Measurements from ENCODE around the gene DUSP14. TPM values are rescaled to one million over a fixed set of nuclear protein-coding genes. Genes with fewer than 3 reads are reported as not detected.

DUSP14 gene
- total and polyA plus RNA-seq, 2 experiments from 2014 or later: 36.7 to 38.7 TPM

DNA sequence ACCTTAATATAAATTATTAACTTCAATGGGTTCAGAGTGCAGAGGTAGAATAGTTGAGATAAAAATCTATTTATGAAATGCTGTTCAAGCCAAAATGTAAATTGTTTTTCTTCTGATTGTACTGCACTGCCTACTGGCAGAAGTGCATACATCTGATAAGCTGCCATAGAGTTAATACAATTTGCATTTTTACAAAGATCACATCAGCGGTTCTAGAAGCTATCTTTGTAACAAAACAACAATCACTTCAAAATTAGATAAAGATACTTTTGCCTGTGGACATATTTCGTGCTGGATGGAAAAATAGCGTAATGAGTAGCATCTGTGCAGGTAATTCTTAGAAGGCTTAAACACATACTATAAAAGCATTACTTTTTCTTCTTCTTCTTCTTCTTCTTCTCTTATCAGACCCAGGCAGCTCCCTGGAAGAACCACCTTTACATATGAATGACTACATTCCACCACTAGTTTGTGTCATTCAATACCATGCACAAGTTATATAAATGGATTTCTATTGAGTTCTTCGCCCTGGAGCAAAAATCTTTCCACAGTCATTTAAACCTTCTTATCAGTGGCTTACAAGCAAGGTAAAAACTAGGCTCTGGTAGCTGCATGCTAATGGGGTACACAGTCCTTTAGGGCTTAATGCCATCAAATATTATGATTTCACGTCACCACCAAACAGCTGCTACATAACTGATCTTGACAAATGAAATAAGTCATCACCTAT, 72.5 kb downstream of the DUSP14 start:
- peaks cover 3% of the 10 kb centered on the region; the same call in 1 of the 2 replicates for H3K9me2 ChIP-seq (ENCODE audit: insufficient read depth)
- Mint-ChIP-seq H3K4me1 (peaks cover 13% of the 10 kb centered on the region), H3K27me3 (ENCODE audit: insufficient read depth, low read depth, poor library complexity) (peaks cover 5% of the 10 kb centered on the region), H3K9me3 (peaks cover 11% of the 10 kb centered on the region), H3K36me3 (ENCODE audit: low read depth) (peaks cover 43% of the 10 kb centered on the region), H3K27ac (peak overlapping the region; percentile 63), H3K4me3 (peak overlapping the region; percentile 12; the same call in 1 of the 3 replicates)
- peaks cover 12% of the 10 kb centered on the region; the same call in 1 of the 2 replicates for H3K36me3 ChIP-seq (ENCODE audit: insufficient read depth)
- H3K27ac ChIP-seq (ENCODE audit: low read depth): no peak overlapping the region
- no peak overlapping the region for H2AFZ ChIP-seq
- H3F3A ChIP-seq (replicated peaks; ENCODE audit: low read depth): no peaks in the 10 kb centered on the region
- H3K4me1 ChIP-seq (ENCODE audit: insufficient read depth): peaks cover 19% of the 10 kb centered on the region
- no peaks in the 10 kb centered on the region for H3K79me2 ChIP-seq (replicated peaks; ENCODE audit: insufficient read depth)
- ATAC-seq (peak; percentile 40; the same call in 2 of the 3 replicates), DNase-seq (ENCODE audit: low spot score) (peak; percentile 38)
- no peak for TF ChIP-seq ZNF114 (CRISPR knock-in tag; IDR thresholded peaks at IDR 0.05)
- 0 out of 2 replicates have a peak, but pooled peaks have one; percentile 4 for TF ChIP-seq NANOG (IDR thresholded peaks at IDR 0.05; ENCODE audit: borderline replicate concordance)
- H4K20me1 ChIP-seq (replicated peaks; ENCODE audit: insufficient read depth): no peaks in the 10 kb centered on the region
- H3K27me3 ChIP-seq (ENCODE audit: insufficient read depth): no peaks in the 10 kb centered on the region
- peak overlapping the region; percentile 12 for H3K4me2 ChIP-seq
- no peak overlapping the region for H3K4me3 ChIP-seq

Other genes with a start within 250 kb of the DUSP14 start
- not detected in 2 replicates for gene C17orf78, start 113.9 kb upstream of the DUSP14 start, total RNA-seq (2014; rRNA removed; shearing (Covaris generic))
- 0.19 TPM in 1 of 2 replicates, not detected in the other for gene C17orf78, start 113.9 kb upstream of the DUSP14 start, polyA plus RNA-seq (2016; fragmentation: Nextera tagmentation; extraction: Ambion mirVana)
- gene ACACA, start 83.1 kb upstream of the DUSP14 start, total RNA-seq (2014; rRNA removed; shearing (Covaris generic)): 136 and 164 TPM in 2 replicates
- gene ACACA, start 83.1 kb upstream of the DUSP14 start, polyA plus RNA-seq (2016; fragmentation: Nextera tagmentation; extraction: Ambion mirVana): 53.5 and 59.6 TPM in 2 replicates
- 14.4 and 14.5 TPM in 2 replicates for gene TADA2A, start 83.0 kb upstream of the DUSP14 start, total RNA-seq (2014; rRNA removed; shearing (Covaris generic))
- gene TADA2A, start 83.0 kb upstream of the DUSP14 start, polyA plus RNA-seq (2016; fragmentation: Nextera tagmentation; extraction: Ambion mirVana): 17.1 and 18.0 TPM in 2 replicates
- gene SYNRG, start 119.5 kb downstream of the DUSP14 start, total RNA-seq (2014; rRNA removed; shearing (Covaris generic)): 15.4 and 18.6 TPM in 2 replicates
- gene SYNRG, start 119.5 kb downstream of the DUSP14 start, polyA plus RNA-seq (2016; fragmentation: Nextera tagmentation; extraction: Ambion mirVana): 17.3 and 22.6 TPM in 2 replicates
- gene DDX52, start 153.6 kb downstream of the DUSP14 start, total RNA-seq (2014; rRNA removed; shearing (Covaris generic)): 45.3 and 46.2 TPM in 2 replicates
- 46.0 and 61.3 TPM in 2 replicates for gene DDX52, start 153.6 kb downstream of the DUSP14 start, polyA plus RNA-seq (2016; fragmentation: Nextera tagmentation; extraction: Ambion mirVana)

Data from GM23338 (cell line).